Transverse colon (tissue), 4 donors: Measurements from ENCODE around the gene MOB3C.
A peak's percentile ranks its signal among the peaks of the same experiment; 100 is the strongest.

Source experiments
- CTCF ChIP-seq, 5 experiments: fragments of 200-600 bp in 3 of 5; fragments of 450-650 bp in 2 of 5; sonication (generic) in 3 of 5; IDR thresholded peaks; 1 replicate in 2 of 5; 2 replicates in 3 of 5; pipeline ENCODE4 v1.5.1; 2016 to 2017; ENCODE audit warnings: antibody characterized with exemption in 5 of 5, inconsistent platforms in 3 of 5, mild to moderate bottlenecking in 2 of 5, moderate library complexity in 1 of 5
- POLR2A ChIP-seq: fragments of 450-650 bp; IDR thresholded peaks from one replicate; pipeline ENCODE4 v1.6.1; 2016; ENCODE audit warnings: antibody characterized with exemption, mild to moderate bottlenecking, moderate library complexity
- POLR2AphosphoS5 ChIP-seq, 3 donors: sonication (generic); formaldehyde crosslinking; IDR thresholded peaks; one replicate each; pipeline ENCODE4 v1.6.1; 2016; ENCODE audit warnings: antibody characterized with exemption in 3 of 3

DNA sequence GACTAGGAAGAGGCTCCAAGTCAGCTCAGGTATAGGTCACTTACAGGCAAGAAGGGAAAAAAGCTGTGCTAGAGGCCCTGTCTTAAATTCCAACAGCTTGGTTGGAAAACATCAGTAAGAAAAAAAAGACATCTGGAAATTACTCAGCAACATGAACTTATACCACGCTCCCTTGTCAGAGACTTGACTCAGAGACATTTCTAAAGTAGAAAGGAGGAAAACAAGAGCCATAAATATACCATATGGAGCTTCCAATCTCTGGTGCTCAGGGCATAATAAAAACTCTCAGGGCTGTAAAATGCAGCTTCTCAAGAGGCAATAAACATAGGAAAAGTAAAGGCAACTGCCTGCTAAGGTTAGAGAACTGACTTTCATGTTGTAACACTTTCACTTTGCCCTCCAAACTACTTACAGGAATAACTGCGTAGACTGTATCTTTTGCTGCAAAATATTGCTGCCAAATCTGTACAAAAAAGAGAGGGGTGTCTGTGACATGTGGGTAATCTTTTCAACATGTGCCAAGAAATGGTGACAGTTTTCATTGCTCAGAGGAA lies 36.9 kb upstream of the MOB3C start:
- TF ChIP-seq POLR2AphosphoS5 (IDR thresholded peaks at IDR 0.05) (peak in 2 of 3 donors; percentile 29 to 37), POLR2A (no peak), CTCF (IDR thresholded peaks at IDR 0.05) (no peak)
